Measurements from ENCODE around the gene SLC35D1. TPM values are rescaled to one million over a fixed set of nuclear protein-coding genes. Genes with fewer than 3 reads are reported as not detected.

SLC35D1 gene
- polyA plus RNA-seq, 1 of the 3 experiments (the other 2 are of a cell fraction), result 4.8 TPM

DNA sequence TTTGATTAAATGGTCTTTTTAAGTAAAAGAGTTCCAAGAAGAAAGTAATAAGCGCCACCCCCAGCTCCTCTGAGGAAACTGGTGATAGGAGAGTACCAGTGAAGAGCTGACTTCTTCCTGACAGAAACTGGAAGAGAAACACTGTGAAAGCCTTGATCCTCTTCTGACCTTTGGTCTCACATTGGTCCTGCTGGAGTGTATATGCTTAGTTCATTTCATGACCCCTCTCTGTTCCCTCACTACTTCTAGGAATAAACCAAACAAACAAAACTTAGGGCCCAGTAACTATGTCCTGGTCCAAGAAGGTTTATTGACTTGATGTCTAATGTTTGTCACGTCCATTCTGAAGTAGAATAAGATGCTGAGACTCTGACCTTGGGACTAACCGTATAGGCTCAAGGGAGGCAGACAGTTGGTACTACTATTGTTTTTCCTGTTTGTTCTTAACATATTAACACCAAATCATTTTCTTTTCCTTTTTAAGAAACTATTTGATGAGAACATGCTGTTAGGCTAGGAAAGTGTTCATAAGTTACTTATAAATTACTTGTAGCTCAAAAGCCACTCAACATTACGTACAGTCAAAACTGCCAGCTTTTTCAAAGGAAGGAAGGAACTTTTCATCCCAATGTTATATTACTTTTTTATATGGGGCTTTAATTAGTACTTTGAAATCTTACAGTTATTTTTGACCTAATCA is 71.2 kb downstream of the SLC35D1 start:
- Histone ChIP-seq H3K36me3 (replicated peaks in 1 of 2; ENCODE audit: control insufficient read depth in 1 of 2, insufficient read depth in 2 of 2, low read length in 1 of 2) (peaks cover 85 to 88% of the 10 kb centered on the region in 2 experiments), H4K20me1 (ENCODE audit: insufficient read depth) (no peaks in the 10 kb centered on the region)
- CTCF ChIA-PET, result interaction anchor here (2.7 kb wide), 1 partner anchor 13 kb away, joined by 10 read pairs; no protein-coding TSS in a partner anchor

DNA sequence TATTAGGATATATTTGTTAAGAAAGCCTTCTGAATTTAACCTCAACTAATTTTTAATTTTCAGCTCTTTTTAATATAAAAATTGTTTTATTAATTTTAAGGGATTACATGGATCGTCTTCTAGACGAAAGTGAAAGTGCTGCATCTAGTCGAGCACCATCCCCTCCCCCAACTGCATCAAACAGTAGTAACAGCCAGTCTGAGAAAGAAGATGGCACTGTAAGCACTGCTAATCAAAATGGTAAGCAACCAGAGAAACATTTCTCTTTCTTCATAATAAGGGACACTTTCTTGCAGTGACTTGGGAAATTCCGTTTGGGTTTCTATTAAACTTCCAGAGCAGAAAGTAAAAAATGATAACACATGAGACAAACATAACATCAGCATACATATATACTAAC is 72.3 kb downstream of the SLC35D1 start:
- no peak for TF ChIP-seq JUND (IDR thresholded peaks at IDR 0.05)
- TF ChIP-seq TEAD4 (IDR thresholded peaks at IDR 0.05; ENCODE audit: borderline replicate concordance, insufficient read depth), result no peak
- TF ChIP-seq TAF1 (IDR thresholded peaks at IDR 0.05; ENCODE audit: borderline replicate concordance, low read depth, low read length), result no peak
- TF ChIP-seq, protein P1, sequence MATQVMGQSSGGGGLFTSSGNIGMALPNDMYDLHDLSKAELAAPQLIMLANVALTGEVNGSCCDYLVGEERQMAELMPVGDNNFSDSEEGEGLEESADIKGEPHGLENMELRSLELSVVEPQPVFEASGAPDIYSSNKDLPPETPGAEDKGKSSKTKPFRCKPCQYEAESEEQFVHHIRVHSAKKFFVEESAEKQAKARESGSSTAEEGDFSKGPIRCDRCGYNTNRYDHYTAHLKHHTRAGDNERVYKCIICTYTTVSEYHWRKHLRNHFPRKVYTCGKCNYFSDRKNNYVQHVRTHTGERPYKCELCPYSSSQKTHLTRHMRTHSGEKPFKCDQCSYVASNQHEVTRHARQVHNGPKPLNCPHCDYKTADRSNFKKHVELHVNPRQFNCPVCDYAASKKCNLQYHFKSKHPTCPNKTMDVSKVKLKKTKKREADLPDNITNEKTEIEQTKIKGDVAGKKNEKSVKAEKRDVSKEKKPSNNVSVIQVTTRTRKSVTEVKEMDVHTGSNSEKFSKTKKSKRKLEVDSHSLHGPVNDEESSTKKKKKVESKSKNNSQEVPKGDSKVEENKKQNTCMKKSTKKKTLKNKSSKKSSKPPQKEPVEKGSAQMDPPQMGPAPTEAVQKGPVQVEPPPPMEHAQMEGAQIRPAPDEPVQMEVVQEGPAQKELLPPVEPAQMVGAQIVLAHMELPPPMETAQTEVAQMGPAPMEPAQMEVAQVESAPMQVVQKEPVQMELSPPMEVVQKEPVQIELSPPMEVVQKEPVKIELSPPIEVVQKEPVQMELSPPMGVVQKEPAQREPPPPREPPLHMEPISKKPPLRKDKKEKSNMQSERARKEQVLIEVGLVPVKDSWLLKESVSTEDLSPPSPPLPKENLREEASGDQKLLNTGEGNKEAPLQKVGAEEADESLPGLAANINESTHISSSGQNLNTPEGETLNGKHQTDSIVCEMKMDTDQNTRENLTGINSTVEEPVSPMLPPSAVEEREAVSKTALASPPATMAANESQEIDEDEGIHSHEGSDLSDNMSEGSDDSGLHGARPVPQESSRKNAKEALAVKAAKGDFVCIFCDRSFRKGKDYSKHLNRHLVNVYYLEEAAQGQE (IDR thresholded peaks at IDR 0.05; ENCODE audit: low read depth, low read length), result no peak
- TF ChIP-seq SIN3A (IDR thresholded peaks at IDR 0.05; ENCODE audit: borderline replicate concordance, low read depth, low read length), result no peak
- no peak for TF ChIP-seq SMC3 (IDR thresholded peaks at IDR 0.05; ENCODE audit: low read depth, low read length)
- no peak for TF ChIP-seq TCF12 (IDR thresholded peaks at IDR 0.05)
- no peak for TF ChIP-seq FOXM1 (IDR thresholded peaks at IDR 0.05; ENCODE audit: low read depth)
- TF ChIP-seq NFIC (IDR thresholded peaks at IDR 0.05; ENCODE audit: borderline replicate concordance), result no peak
- no peak for TF ChIP-seq EZH2phosphoT487 (IDR thresholded peaks at IDR 0.05; ENCODE audit: borderline replicate concordance, low read depth)
- no peak for TF ChIP-seq FOSL2 (IDR thresholded peaks at IDR 0.05; ENCODE audit: borderline replicate concordance, low read depth)
- TF ChIP-seq, protein P2, sequence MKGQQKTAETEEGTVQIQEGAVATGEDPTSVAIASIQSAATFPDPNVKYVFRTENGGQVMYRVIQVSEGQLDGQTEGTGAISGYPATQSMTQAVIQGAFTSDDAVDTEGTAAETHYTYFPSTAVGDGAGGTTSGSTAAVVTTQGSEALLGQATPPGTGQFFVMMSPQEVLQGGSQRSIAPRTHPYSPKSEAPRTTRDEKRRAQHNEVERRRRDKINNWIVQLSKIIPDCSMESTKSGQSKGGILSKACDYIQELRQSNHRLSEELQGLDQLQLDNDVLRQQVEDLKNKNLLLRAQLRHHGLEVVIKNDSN (IDR thresholded peaks at IDR 0.05; ENCODE audit: borderline replicate concordance, low read depth), result no peak
- no peak for TF ChIP-seq MEF2A (IDR thresholded peaks at IDR 0.05; ENCODE audit: borderline replicate concordance, low read depth)
- Histone ChIP-seq H3K4me2 (no peak overlapping the region), H3K36me3 (replicated peaks in 1 of 2; ENCODE audit: control insufficient read depth in 1 of 2, insufficient read depth in 2 of 2, low read length in 1 of 2) (peaks cover 79 to 88% of the 10 kb centered on the region in 2 experiments), H4K20me1 (ENCODE audit: insufficient read depth) (no peaks in the 10 kb centered on the region), H3K9me3 (no peaks in the 10 kb centered on the region), H3K79me2 (ENCODE audit: insufficient read depth) (no peaks in the 10 kb centered on the region), H2AFZ (ENCODE audit: low read depth) (no peak overlapping the region), H3K9me2 (no peaks in the 10 kb centered on the region), H3K4me3 (ENCODE audit: low read depth in 2 of 2, low read length in 1 of 2) (no peak overlapping the region; a peak in 1 of 4 replicates), H3K27ac (ENCODE audit: low read depth in 2 of 2, low read length in 1 of 2) (no peak overlapping the region), H3K27me3 (ENCODE audit: insufficient read depth) (no peaks in the 10 kb centered on the region), H3K9ac (no peak overlapping the region), H3F3A (replicated peaks; ENCODE audit: insufficient read depth) (peaks cover 9% of the 10 kb centered on the region), H3K4me1 (ENCODE audit: control insufficient read depth in 1 of 2, insufficient read depth in 2 of 2, low read depth in 1 of 2, low read length in 1 of 2) (no peaks in the 10 kb centered on the region; a peak in 1 of 4 replicates)
- ChIA-PET CTCF (interaction anchor here (1.2 to 2.7 kb wide), 2 partner anchors 14 to 33 kb away, joined by 3 to 10 read pairs; no protein-coding TSS in a partner anchor), POLR2A (no interaction called here)
- 68% methylated on average over 4 of the region's 4 CpGs for WGBS (ENCODE audit: low lambda C conversion rate)
- DNase-seq, result no peak

More for the DNA sequence above, 71.2 kb downstream of the SLC35D1 start:
- Histone ChIP-seq H2AFZ (ENCODE audit: low read depth) (no peak overlapping the region), H3K9me3 (no peaks in the 10 kb centered on the region), H3K27ac (ENCODE audit: low read depth in 2 of 2, low read length in 1 of 2) (no peak overlapping the region), H3K79me2 (ENCODE audit: insufficient read depth) (no peaks in the 10 kb centered on the region), H3K9me2 (no peaks in the 10 kb centered on the region), H3K4me3 (ENCODE audit: low read depth in 2 of 2, low read length in 1 of 2) (no peak overlapping the region), H3K4me1 (ENCODE audit: control insufficient read depth in 1 of 2, insufficient read depth in 2 of 2, low read depth in 1 of 2, low read length in 1 of 2) (no peaks in the 10 kb centered on the region; a peak in 1 of 4 replicates), H3K4me2 (no peak overlapping the region), H3K9ac (no peak overlapping the region), H3F3A (replicated peaks; ENCODE audit: insufficient read depth) (peaks cover 9% of the 10 kb centered on the region), H3K27me3 (ENCODE audit: insufficient read depth) (no peaks in the 10 kb centered on the region)
- no peak for TF ChIP-seq NFIC (IDR thresholded peaks at IDR 0.05; ENCODE audit: borderline replicate concordance)
- TF ChIP-seq RAD21 (IDR thresholded peaks at IDR 0.05; ENCODE audit: low read length), result no peak
- TF ChIP-seq NRF1 (IDR thresholded peaks at IDR 0.05; ENCODE audit: low read depth, low read length), result no peak
- TF ChIP-seq, protein P2 (IDR thresholded peaks at IDR 0.05; ENCODE audit: borderline replicate concordance, low read depth), result no peak
- no peak for TF ChIP-seq FOSL2 (IDR thresholded peaks at IDR 0.05; ENCODE audit: borderline replicate concordance, low read depth)
- TF ChIP-seq EP300 (IDR thresholded peaks at IDR 0.05; ENCODE audit: borderline replicate concordance in 1 of 2, low read depth in 1 of 2, low read length in 1 of 2), result no peak
- TF ChIP-seq RXRA (IDR thresholded peaks at IDR 0.05; ENCODE audit: borderline replicate concordance, low read depth), result no peak
- TF ChIP-seq, protein P3, sequence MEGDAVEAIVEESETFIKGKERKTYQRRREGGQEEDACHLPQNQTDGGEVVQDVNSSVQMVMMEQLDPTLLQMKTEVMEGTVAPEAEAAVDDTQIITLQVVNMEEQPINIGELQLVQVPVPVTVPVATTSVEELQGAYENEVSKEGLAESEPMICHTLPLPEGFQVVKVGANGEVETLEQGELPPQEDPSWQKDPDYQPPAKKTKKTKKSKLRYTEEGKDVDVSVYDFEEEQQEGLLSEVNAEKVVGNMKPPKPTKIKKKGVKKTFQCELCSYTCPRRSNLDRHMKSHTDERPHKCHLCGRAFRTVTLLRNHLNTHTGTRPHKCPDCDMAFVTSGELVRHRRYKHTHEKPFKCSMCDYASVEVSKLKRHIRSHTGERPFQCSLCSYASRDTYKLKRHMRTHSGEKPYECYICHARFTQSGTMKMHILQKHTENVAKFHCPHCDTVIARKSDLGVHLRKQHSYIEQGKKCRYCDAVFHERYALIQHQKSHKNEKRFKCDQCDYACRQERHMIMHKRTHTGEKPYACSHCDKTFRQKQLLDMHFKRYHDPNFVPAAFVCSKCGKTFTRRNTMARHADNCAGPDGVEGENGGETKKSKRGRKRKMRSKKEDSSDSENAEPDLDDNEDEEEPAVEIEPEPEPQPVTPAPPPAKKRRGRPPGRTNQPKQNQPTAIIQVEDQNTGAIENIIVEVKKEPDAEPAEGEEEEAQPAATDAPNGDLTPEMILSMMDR (IDR thresholded peaks at IDR 0.05), result no peak
- no peak for TF ChIP-seq SIN3A (IDR thresholded peaks at IDR 0.05; ENCODE audit: borderline replicate concordance, low read depth, low read length)
- POLR2A ChIA-PET, result no interaction called here
- DNase-seq, result no peak
- WGBS (ENCODE audit: low lambda C conversion rate), result 94% methylated on average over 4 of the region's 4 CpGs
